Activated CD4-positive, alpha-beta T cell treated with anti-CD3 and anti-CD28 coated beads, Interleukin-2, Interleukin-6, amounts not matched to agents 100 ng/mL and 50 ng/mL, durations not matched to agents 16 hours and 8 hours (primary cell): ENCODE measurements around the gene UBE4B.
A peak's percentile ranks its signal among the peaks of the same experiment; 100 is the strongest.

ENCODE experiments used
- DNase-seq: peaks from one replicate; pipeline ENCODE4 v3.0.0-alpha.2; 2020

UBE4B gene

GRCh38 chr1:10121688-10122087 is 88.9 kb downstream of the UBE4B start:
- DNase-seq, result no peak

GRCh38 chr1:10122926-10123325 is 90.2 kb downstream of the UBE4B start:
- DNase-seq, result no peak

GRCh38 chr1:10128101-10128765 is 95.5 kb downstream of the UBE4B start:
- no peak for DNase-seq

DNA sequence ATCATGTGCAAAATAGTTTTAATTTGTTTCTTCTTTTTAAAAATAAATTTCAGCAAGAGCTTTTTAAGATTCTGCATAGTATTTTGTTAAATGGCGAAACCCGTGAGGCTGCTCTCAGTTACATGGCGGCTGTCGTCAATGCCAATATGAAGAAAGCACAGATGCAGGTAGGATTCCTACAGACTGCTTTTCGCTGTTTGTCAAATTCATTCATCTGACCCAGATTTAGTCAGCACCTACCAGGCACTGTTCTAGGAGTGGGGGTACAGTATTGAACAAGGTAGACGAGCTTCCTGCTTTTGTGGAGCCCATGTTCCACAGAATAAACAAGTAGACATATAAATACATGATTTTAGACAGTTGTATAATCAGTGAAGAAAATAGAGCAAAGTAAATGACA is 99.6 kb downstream of the UBE4B start:
- DNase-seq, result no peak

DNA sequence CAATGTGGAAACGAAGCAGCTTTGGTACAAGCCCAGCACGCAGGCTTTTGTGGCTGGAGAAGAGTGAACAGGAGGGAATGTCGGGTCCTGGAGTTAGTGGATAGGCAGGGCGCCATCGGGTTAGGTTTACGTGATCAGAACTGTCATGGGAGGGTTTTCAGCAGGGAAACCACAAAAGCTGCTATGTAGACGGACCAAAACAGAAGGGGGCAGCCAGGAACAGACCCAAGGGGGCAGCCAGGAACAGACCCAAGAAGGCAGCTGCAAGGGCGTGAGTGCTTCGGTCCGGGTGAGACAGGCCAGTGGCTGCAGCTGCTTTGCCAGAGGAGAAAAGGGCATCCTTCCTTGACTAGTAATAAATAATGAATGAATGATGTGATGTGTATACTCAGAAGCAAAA is 100.1 kb downstream of the UBE4B start:
- DNase-seq, result no peak

DNA sequence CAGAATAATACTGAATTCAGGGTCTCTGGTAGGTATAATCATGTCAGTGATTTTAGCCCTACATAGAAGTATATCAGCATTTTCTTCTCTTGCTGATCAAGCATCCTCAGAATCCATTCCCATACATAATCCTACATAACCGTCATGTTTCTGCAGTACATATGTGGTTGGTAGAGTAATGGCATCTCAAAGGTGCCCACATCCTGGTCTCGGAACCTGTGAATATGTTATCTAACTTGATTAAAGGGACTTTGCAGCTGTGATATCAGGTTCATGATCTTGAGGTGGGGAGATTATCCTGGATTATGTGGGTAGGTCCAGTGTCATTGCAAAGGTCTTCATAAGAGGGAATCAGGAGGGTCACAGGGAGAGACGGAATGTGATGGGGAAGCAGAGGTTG is 108.2 kb downstream of the UBE4B start:
- no peak for DNase-seq

- no peak for DNase-seq
Observed at GRCh38 chr1:10143961-10144485, 111.3 kb downstream of the UBE4B start.

GRCh38 chr1:10146391-10146790 is 113.6 kb downstream of the UBE4B start:
- no peak for DNase-seq

GRCh38 chr1:10149231-10149630 is 116.5 kb downstream of the UBE4B start:
- no peak for DNase-seq

- peak; percentile 65 for DNase-seq
Observed at GRCh38 chr1:10152709-10153284, 120.0 kb downstream of the UBE4B start.

- DNase-seq, result no peak
Observed at GRCh38 chr1:10155087-10155712, 122.4 kb downstream of the UBE4B start.

DNA sequence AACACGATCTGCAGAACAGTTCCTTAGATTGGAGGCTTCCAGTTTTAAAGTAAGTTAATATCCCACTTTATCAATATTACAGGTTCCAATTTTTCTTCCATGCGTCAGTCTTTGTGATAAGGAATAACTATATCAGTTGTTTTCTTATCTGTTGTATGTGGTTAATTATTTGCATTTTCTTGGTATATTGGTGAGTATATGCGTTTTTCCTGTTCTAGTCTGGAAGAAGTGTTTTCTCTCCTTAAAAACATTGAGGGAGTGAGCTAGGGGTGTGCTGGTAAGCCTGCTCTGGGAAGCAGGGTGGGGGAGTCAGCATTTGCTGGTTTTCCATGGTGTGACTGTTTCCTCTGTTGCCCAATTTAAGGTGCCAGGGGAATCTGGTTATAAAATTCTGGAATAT is 127.4 kb downstream of the UBE4B start:
- no peak for DNase-seq

GRCh38 chr1:10160907-10161490 is 128.2 kb downstream of the UBE4B start:
- DNase-seq, result no peak

GRCh38 chr1:10161541-10162290 is 129.0 kb downstream of the UBE4B start:
- DNase-seq, result no peak

DNA sequence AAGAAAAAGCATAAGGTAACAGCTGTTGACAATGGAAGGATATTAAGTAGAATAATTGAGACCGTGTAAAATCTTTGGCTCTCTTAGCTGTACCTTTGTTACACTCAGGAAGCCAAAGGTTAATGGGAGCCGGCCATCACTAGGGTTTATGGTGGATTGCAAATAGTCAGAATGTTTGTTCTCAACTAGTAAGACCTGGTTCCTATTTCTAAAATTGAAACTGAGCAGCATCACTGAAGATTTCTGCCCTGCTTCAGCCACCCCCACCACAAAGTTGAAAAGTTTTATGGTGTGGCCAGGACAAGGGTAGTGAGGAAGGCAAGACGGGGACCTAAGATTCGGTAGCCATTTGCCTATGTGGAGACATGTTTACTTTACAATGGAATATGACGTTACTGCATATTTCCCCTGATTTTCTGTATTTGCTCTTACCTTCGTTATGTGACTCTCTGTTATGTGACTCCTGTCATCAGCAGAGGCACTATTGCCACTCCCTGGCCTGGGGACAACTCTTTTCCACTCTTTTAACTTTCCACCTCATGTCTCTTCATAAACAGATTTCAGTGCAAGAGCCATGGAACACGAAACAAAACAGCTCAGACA is 136.3 kb downstream of the UBE4B start:
- DNase-seq, result peak; percentile 79

GRCh38 chr1:10170239-10170574 is 137.4 kb downstream of the UBE4B start:
- DNase-seq, result peak; percentile 90

DNA sequence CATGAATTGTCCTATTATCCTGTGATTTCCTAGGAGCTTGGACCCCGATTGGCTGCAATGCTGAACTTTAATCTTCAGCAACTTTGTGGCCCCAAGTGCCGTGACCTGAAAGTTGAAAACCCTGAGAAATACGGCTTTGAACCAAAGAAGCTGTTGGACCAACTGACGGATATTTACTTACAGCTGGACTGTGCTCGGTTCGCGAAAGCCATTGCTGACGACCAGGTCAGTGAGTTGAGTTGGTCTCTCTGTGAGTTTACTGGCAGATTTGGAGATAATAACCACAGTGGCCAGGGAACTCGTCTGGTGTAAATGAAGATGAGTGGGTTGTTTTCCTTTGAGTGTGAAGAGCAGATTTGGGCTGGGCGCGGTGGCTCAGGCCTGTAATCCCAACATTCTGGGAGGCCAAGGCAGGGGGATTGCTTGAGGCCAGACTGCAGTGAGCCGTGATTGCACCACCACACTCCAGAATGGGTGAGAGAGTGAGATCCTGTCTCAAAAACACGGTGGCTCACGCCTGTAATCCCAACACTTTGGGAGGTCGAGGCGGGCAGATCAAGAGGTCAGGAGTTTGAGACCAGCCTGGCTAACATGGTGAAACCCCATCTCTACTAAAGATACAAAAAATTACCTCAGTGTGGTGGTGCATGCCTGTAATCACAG is 138.5 kb downstream of the UBE4B start:
- DNase-seq, result peak; percentile 23

GRCh38 chr1:10171995-10172669 is 139.4 kb downstream of the UBE4B start:
- no peak for DNase-seq

GRCh38 chr1:10173582-10173981 is 140.8 kb downstream of the UBE4B start:
- DNase-seq, result no peak

- no peak for DNase-seq
Observed at GRCh38 chr1:10177876-10178275, 145.1 kb downstream of the UBE4B start.

- no peak for DNase-seq
Observed at GRCh38 chr1:10178597-10179405, 146.0 kb downstream of the UBE4B start.
